Retinal pigment epithelial cell (primary cell): ENCODE data around the gene RAD9A.

Source experiments
- DNase-seq: peaks from one replicate; pipeline ENCODE4 v3.0.0-alpha.2; 2010; ENCODE audit warnings: low read depth
- H3K4me3 ChIP-seq: 2 replicates; pipeline ENCODE4 v1.5.1; 2011; ENCODE audit warnings: mild to moderate bottlenecking, low read length, control low read depth, moderate library complexity
- TF ChIP-seq, protein P1 (sequence below): conservative IDR thresholded peaks from 2 replicates; pipeline ENCODE4 v1.5.1; 2011; ENCODE audit warnings: low read depth, low read length, control low read depth, inconsistent platforms

Gene RAD9A

DNA sequence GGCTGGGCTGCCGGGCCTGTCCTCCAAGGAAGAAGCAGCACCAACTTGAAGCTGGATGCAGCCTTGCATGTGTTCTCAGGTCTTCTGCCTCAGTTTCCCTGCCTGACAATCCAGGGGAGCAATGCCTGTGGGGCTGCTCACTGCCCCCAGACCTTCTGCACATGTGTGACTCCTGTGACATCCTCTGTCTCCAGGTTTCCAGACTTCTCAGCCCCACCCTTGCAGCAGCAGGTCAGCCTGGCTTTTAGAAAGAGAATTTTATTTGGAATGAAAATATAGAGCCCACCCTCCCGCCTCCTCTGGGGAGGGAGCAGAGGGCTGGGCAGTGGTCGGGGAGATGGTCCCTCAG lies 46.0 kb downstream of the RAD9A start:
- DNase-seq = no peak
- TF ChIP-seq, protein P1, sequence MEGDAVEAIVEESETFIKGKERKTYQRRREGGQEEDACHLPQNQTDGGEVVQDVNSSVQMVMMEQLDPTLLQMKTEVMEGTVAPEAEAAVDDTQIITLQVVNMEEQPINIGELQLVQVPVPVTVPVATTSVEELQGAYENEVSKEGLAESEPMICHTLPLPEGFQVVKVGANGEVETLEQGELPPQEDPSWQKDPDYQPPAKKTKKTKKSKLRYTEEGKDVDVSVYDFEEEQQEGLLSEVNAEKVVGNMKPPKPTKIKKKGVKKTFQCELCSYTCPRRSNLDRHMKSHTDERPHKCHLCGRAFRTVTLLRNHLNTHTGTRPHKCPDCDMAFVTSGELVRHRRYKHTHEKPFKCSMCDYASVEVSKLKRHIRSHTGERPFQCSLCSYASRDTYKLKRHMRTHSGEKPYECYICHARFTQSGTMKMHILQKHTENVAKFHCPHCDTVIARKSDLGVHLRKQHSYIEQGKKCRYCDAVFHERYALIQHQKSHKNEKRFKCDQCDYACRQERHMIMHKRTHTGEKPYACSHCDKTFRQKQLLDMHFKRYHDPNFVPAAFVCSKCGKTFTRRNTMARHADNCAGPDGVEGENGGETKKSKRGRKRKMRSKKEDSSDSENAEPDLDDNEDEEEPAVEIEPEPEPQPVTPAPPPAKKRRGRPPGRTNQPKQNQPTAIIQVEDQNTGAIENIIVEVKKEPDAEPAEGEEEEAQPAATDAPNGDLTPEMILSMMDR = no peak
- H3K4me3 ChIP-seq = no peak overlapping the region

DNA sequence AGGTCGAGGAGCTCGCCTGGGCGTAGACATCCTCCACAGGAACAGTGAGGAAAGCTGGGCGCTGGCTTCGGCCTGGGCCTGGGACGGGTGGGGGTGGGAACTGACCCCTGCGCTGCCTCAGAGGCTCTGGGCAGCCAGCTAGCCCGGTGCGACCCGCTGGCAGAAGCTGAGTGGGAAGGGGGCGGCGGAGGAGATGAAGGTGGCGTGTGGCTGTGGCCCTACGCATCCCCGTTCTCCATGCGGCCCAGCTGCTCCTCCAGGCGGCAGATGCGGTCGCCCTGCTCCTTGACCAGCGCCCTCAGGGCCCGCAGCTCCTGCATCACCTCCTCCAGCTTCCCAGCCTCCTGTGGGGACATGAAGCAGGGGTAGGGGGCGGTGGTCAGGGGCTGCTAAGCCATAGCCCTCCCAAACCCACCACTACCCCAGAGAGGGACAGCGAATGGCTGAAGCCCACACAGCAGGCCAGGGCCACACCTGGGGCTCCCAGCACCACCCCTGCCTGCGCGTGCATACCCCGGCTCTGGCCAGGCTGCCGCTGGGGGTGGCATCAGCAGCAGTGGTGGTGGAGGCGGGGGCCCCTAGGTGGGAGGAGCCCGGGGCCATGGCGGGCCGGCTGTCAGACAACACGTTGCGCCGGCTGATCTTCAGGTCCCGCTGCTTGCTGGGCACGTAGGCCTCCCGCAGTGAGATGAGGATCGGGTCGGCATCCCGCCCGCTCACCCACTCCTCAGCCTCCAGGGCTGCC lies 46.5 kb downstream of the RAD9A start:
- TF ChIP-seq, protein P1 = no peak
- H3K4me3 ChIP-seq = no peak overlapping the region
- no peak for DNase-seq

DNA sequence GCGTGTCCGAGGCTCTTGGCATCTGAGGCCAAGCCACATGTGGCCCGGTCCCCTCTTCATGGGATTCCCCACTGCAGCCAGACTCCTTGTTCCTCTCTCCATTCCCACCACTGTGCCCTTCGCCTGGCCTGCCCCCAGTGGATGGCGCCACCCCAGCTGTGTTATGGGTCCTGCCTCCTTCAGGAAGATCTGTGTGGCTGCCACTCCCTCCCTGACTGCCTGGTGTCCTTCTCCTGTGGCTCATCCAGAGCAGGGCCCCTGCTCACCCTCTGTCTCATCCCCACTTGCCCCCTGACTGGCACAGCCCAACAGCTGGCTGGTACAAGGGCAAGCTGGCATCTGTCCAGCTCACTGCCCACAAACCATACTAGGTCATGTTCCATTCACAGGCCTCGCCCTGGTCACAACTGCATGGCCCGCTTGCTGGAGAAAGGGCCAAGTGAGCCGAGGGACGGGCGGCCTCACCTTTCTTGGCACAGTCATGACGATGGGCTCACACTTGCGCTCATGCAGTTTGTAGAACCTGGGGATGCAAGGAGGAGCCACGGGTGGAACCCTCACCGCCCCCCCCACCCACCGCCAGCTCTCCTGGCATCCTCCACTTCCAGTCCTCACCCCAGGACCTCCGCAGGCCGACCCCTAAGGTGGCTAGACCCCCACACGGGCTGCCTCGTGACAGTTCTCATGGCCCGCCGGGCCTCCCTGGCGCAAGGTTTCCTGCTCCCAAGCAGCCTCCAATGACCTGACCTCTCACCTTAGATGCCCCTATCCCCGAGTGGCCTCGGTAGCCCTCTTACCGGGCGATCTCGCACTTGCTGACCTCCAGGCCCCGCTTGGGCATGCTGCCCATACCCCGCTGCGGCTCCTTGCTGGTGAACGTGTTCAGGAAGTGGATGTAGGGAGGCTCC lies 47.8 kb downstream of the RAD9A start:
- no peak overlapping the region for H3K4me3 ChIP-seq
- DNase-seq = no peak
- TF ChIP-seq, protein P1 = peak; percentile 31

DNA sequence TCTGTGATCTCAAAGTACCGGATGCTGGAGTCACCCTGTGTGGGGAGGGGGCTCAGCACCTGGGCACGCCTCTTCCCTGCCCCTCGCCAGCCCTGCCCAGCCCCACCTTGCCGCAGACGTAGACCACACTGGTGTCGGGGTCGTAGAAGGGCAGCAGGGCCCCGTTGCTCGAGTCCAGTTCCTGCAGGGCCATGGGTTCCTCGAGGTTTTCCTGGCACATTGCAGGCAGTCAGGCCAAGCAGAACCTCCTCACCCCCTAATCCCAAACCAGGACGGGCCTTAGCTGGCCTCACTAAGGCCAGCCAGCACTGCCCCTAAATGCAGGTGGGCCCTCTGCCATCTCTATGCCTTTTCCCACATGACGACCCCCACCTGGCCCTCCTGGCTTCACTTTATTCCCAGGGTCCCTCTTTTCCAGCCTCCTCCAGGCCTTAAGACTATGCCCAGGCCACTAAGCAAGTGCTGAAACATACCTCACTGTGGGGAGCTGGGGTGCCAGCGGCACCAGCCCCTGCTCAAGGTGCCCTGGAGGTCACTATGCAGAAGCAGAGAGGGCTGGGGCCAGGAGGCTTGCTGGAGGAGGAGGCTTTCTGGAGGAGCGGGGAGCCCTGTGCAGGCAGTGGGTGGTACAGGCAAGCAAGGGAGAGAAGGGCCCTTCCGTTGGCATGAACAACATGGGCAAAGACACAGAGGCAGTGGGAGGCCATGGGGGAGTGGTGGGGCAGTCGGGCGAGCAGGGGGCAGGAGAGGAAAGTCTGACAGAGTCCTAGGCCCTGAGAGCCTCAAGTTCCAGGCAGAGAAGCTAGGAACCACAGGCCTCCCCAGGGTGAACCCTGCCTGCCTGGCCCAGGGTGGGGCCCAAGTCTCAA lies 48.7 kb downstream of the RAD9A start:
- H3K4me3 ChIP-seq = no peak overlapping the region
- TF ChIP-seq, protein P1 = no peak
- DNase-seq = no peak

DNA sequence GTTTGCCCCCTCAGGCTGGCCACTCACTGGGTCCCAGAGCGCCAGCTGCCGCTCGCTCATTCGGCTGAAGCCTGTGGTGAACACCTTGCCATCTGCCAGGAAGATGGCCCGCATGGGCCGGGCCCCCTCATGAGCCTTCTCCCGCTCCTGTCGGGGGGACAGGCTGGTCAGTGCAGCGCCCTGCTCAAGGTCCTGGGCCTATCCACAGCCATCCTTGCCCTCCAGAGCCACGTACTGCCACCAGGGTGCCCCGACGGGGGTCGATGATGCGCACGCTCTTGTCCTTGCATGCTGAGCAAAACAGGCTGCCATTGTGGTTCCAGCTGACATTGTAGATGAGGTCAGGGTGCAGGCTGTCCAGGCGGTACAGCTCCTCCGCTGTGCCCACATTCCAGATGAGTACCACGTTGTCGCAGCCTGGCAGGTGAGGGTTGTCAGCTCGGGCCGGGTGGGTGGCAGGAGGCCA lies 49.3 kb downstream of the RAD9A start:
- DNase-seq = no peak
- TF ChIP-seq, protein P1 = no peak
- no peak overlapping the region for H3K4me3 ChIP-seq

DNA sequence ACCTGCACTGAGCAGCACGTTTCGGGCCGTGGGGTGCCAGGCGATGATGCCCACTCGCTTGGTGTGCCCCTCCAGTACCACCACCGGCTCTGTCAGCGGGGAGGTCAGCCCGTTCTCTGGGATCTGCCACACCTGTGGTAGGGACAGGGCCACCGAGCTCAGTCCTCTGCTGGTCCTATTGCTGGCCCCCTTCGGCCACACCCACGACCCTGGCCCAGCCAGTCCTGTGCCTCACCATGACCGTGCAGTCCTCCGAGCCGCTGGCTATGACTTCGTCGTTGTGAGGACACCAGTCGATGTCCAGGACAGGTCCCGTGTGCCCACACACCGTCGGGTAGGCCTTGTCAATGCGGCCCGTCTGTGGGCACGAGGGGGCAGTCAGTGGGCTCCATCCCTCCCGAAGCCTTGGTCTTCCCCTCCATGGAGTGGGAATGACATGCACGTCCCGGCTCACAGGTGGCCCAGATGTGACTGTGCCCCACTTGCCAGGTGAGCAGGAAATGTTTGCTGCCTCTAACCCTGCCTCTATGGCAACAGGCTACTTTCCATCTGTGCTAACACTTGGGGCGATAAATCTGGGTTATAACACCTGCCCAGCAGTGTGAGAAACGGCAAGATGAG lies 50.1 kb downstream of the RAD9A start:
- TF ChIP-seq, protein P1 = no peak
- no peak for DNase-seq
- H3K4me3 ChIP-seq = no peak overlapping the region
